ENCODE results near the gene GREB1. TPM values are rescaled to one million over a fixed set of nuclear protein-coding genes. Genes with fewer than 3 reads are reported as not detected.

GREB1 gene
- total and polyA plus RNA-seq, 2 experiments from 2014 or later = 12.0 to 35.0 TPM

DNA sequence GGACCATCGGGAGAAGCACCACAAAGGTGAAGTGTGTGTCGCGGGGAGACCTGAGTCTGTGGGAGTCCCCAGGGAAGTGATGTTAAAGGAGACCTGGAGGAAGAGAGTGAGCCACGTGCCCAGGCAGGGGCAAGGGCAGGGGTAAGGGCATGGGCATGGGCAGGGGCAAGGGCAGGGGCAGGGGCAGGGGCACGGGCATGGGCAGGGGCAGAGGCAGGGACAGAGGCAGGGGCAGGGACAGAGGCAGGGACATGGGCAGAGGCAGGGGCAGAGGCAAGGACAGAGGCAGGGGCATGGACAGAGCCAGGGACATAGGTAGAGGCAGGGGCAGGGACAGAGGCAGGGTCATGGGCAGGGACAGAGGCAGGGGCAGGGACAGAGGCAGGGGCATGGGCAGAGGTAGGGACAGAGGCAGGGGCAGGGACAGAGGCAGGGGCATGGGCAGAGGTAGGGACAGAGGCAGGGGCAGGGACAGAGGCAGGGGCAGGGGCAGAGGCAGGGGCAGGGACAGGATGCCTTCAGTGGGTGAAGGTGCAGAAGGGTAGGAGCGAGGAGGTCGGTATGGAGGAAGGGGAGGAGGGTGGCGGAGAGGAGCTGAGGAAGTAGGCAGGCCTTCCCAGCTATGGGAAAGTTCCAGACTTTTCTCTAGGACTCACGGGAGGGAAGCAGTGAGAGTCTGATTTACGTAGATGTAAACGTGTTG, 102.9 kb downstream of the GREB1 start:
- no peaks in the 10 kb centered on the region for H3K9me3 Mint-ChIP-seq
- no peak overlapping the region for H3K4me3 Mint-ChIP-seq
- peaks cover 9% of the 10 kb centered on the region for H3K27me3 Mint-ChIP-seq (ENCODE audit: insufficient read depth, low read depth, poor library complexity)
- DNase-seq (ENCODE audit: low spot score) = no peak
- Histone ChIP-seq H3K36me3 (ENCODE audit: insufficient read depth) (peaks cover 14% of the 10 kb centered on the region), H4K20me1 (replicated peaks; ENCODE audit: insufficient read depth) (no peaks in the 10 kb centered on the region; the same call in 1 of the 2 replicates), H3K79me2 (replicated peaks; ENCODE audit: insufficient read depth) (no peaks in the 10 kb centered on the region), H3K4me2 (no peak overlapping the region), H2AFZ (no peak overlapping the region), H3K4me3 (no peak overlapping the region), H3K9me2 (ENCODE audit: insufficient read depth) (no peaks in the 10 kb centered on the region), H3K4me1 (ENCODE audit: insufficient read depth) (no peaks in the 10 kb centered on the region), H3F3A (replicated peaks; ENCODE audit: low read depth) (no peaks in the 10 kb centered on the region), H3K27ac (ENCODE audit: low read depth) (no peak overlapping the region), H3K27me3 (ENCODE audit: insufficient read depth) (no peaks in the 10 kb centered on the region)
- H3K4me1 Mint-ChIP-seq = no peaks in the 10 kb centered on the region
- no peak overlapping the region for H3K27ac Mint-ChIP-seq
- peaks cover 60% of the 10 kb centered on the region for H3K36me3 Mint-ChIP-seq (ENCODE audit: low read depth)
- ATAC-seq = no peak
- TF ChIP-seq STAT1 (IDR thresholded peaks at IDR 0.05; ENCODE audit: unreplicated experiment) = no peak
- TF ChIP-seq ZNF331 (CRISPR knock-in tag; IDR thresholded peaks at IDR 0.05; ENCODE audit: low read depth) = no peak
- no peak for TF ChIP-seq EZH2 (IDR thresholded peaks at IDR 0.05; ENCODE audit: low read depth, unreplicated experiment)
- TF ChIP-seq, protein P1, sequence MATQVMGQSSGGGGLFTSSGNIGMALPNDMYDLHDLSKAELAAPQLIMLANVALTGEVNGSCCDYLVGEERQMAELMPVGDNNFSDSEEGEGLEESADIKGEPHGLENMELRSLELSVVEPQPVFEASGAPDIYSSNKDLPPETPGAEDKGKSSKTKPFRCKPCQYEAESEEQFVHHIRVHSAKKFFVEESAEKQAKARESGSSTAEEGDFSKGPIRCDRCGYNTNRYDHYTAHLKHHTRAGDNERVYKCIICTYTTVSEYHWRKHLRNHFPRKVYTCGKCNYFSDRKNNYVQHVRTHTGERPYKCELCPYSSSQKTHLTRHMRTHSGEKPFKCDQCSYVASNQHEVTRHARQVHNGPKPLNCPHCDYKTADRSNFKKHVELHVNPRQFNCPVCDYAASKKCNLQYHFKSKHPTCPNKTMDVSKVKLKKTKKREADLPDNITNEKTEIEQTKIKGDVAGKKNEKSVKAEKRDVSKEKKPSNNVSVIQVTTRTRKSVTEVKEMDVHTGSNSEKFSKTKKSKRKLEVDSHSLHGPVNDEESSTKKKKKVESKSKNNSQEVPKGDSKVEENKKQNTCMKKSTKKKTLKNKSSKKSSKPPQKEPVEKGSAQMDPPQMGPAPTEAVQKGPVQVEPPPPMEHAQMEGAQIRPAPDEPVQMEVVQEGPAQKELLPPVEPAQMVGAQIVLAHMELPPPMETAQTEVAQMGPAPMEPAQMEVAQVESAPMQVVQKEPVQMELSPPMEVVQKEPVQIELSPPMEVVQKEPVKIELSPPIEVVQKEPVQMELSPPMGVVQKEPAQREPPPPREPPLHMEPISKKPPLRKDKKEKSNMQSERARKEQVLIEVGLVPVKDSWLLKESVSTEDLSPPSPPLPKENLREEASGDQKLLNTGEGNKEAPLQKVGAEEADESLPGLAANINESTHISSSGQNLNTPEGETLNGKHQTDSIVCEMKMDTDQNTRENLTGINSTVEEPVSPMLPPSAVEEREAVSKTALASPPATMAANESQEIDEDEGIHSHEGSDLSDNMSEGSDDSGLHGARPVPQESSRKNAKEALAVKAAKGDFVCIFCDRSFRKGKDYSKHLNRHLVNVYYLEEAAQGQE (IDR thresholded peaks at IDR 0.05; ENCODE audit: unreplicated experiment) = no peak
- no peak for TF ChIP-seq JUNB (IDR thresholded peaks at IDR 0.05; ENCODE audit: unreplicated experiment)
- TF ChIP-seq ZNF462 (CRISPR knock-in tag; IDR thresholded peaks at IDR 0.05) = no peak
- TF ChIP-seq EZH2phosphoT487 (IDR thresholded peaks at IDR 0.05; ENCODE audit: unreplicated experiment) = no peak
- TF ChIP-seq NANOG (IDR thresholded peaks at IDR 0.05; ENCODE audit: borderline replicate concordance) = no peak
- TF ChIP-seq, protein P2, sequence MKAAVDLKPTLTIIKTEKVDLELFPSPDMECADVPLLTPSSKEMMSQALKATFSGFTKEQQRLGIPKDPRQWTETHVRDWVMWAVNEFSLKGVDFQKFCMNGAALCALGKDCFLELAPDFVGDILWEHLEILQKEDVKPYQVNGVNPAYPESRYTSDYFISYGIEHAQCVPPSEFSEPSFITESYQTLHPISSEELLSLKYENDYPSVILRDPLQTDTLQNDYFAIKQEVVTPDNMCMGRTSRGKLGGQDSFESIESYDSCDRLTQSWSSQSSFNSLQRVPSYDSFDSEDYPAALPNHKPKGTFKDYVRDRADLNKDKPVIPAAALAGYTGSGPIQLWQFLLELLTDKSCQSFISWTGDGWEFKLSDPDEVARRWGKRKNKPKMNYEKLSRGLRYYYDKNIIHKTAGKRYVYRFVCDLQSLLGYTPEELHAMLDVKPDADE (IDR thresholded peaks at IDR 0.05) = no peak
- no peak for TF ChIP-seq CTCF (conservative IDR thresholded peaks at IDR 0.05; ENCODE audit: low read depth in 2 of 2)
- no peak for TF ChIP-seq CREB1 (CRISPR knock-in tag; IDR thresholded peaks at IDR 0.05; ENCODE audit: low read depth)
- no peak for TF ChIP-seq ZNF114 (CRISPR knock-in tag; IDR thresholded peaks at IDR 0.05)
- no peak for TF ChIP-seq POLR2AphosphoS5 (IDR thresholded peaks at IDR 0.05; ENCODE audit: low read depth)
